Endothelial cell of umbilical vein (primary cell): ENCODE results near the gene DRC7.

Source experiments
- CTCF ChIP-seq, 2 donors: IDR thresholded peaks; 1 replicate in 1 of 2; 2 replicates in 1 of 2; pipeline ENCODE4 v1.5.1; 2011; ENCODE audit warnings: low read length in 2 of 2, mild to moderate bottlenecking in 2 of 2, moderate library complexity in 2 of 2, control low read depth in 1 of 2, inconsistent platforms in 1 of 2, low read depth in 1 of 2; ENCODE audit not compliant: insufficient read depth in 1 of 2; ENCODE audit errors: extremely low read depth in 1 of 2
- EZH2 ChIP-seq: IDR thresholded peaks from 2 replicates; pipeline ENCODE4 v1.6.1; 2012; ENCODE audit warnings: borderline replicate concordance, low read depth, mild to moderate bottlenecking, moderate library complexity, low read length, inconsistent platforms; ENCODE audit not compliant: severe bottlenecking
- JUN ChIP-seq: IDR thresholded peaks from 2 replicates; pipeline ENCODE4 v1.6.1; 2011; ENCODE audit warnings: borderline replicate concordance, low read depth; ENCODE audit not compliant: insufficient read length, insufficient read depth
- MAX ChIP-seq: IDR thresholded peaks from 2 replicates; pipeline ENCODE4 v1.6.1; 2011; ENCODE audit not compliant: insufficient read depth, insufficient read length
- POLR2A ChIP-seq: IDR thresholded peaks from 2 replicates; pipeline ENCODE4 v1.6.1; 2012; ENCODE audit warnings: low read depth, mild to moderate bottlenecking, control low read depth, low read length
- POLR2AphosphoS5 ChIP-seq: IDR thresholded peaks from 2 replicates; pipeline ENCODE4 v1.6.1; 2012; ENCODE audit warnings: low read depth, mild to moderate bottlenecking, control low read depth, low read length, moderate library complexity; ENCODE audit not compliant: insufficient read depth

- no peak for TF ChIP-seq CTCF (IDR thresholded peaks at IDR 0.05; ENCODE audit: extremely low read depth in 1 of 2, insufficient read depth in 1 of 2, low read depth in 1 of 2, low read length in 2 of 2)
- no peak for TF ChIP-seq POLR2A
- TF ChIP-seq JUN = no peak
- no peak for TF ChIP-seq EZH2
- TF ChIP-seq MAX = no peak
- TF ChIP-seq POLR2AphosphoS5 = no peak
Measured at GRCh38 chr16:57743458-57743857, 48.9 kb downstream of the DRC7 start.
